Nephron (organoid): ENCODE measurements around the gene MACROD2.

Experiments
- H3K27ac Mint-ChIP-seq, 3 experiments: 2 replicates each; pipeline ENCODE4 v1.8.0; 2020; ENCODE audit warnings: mixed read lengths in 3 of 3, mild to moderate bottlenecking in 2 of 3, moderate library complexity in 1 of 3
- H3K27me3 Mint-ChIP-seq: 2 replicates; pipeline ENCODE4 v1.8.0; 2021; ENCODE audit warnings: low read depth, mild to moderate bottlenecking, moderate library complexity, mixed read lengths
- H3K36me3 Mint-ChIP-seq: 2 replicates; pipeline ENCODE4 v1.8.0; 2020; ENCODE audit warnings: low read depth, mixed read lengths
- H3K4me1 Mint-ChIP-seq: 2 replicates; pipeline ENCODE4 v1.8.0; 2020; ENCODE audit warnings: mixed read lengths
- H3K4me3 Mint-ChIP-seq, 3 experiments: 2 replicates each; pipeline ENCODE4 v1.8.0; 2020; ENCODE audit warnings: mild to moderate bottlenecking in 3 of 3, mixed read lengths in 3 of 3, moderate library complexity in 2 of 3
- H3K9me3 Mint-ChIP-seq: 2 replicates; pipeline ENCODE4 v1.8.0; 2020; ENCODE audit warnings: mixed read lengths
- CTCF ChIP-seq, 3 experiments: fragments of 200-600 bp; sonication (generic); IDR thresholded peaks; one replicate each; pipeline ENCODE4 v1.5.0; 2021; ENCODE audit warnings: antibody characterized with exemption in 3 of 3; ENCODE audit not compliant: unreplicated experiment in 3 of 3

The MACROD2 gene

DNA sequence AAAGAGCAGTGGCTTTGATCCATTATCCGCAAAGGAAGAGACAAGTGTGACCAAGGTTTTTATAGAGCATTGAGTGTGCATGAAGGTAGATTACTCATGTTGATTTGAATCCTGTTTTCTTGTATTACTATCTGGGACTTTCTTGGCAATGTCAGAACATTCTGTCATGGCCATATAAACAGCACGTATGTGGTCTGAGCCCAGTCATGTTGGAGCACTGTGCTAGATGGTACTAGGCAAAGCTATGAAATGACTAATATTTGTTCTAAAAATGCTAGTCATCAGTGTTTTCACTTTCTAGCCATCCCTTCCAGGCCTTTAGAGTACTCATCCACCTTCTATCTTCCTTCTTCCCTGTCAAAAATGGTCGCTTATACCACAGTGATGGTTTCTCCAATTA is 620.7 kb downstream of the MACROD2 start:
- no peaks in the 10 kb centered on the region for H3K9me3 Mint-ChIP-seq
- peaks cover 10% of the 10 kb centered on the region for H3K4me1 Mint-ChIP-seq
- no peak overlapping the region for H3K4me3 Mint-ChIP-seq
- H3K36me3 Mint-ChIP-seq = no peaks in the 10 kb centered on the region
- H3K27ac Mint-ChIP-seq = no peak overlapping the region
- no peak for TF ChIP-seq CTCF (IDR thresholded peaks at IDR 0.05; ENCODE audit: unreplicated experiment in 3 of 3)
- H3K27me3 Mint-ChIP-seq = no peaks in the 10 kb centered on the region

DNA sequence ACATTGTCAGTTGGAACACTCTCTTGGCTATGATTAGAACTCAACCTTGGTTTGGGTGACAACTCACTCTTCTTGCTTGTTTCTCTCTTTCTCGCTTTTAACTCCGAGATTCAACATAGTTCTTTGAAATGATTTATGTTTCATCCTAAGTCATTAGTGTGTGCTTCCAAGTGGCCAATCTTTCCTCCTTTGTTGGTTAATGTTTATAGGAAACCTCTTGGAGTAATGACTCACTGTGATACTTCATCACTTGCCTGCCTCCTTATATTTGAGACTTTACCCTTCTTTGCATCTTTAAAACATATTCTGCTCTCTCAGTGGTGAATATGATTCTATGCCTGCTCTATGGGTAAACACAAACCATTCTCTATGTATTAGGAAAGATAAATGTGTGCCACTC is 621.8 kb downstream of the MACROD2 start:
- Mint-ChIP-seq H3K4me3 (no peak overlapping the region), H3K36me3 (no peaks in the 10 kb centered on the region), H3K27me3 (no peaks in the 10 kb centered on the region), H3K9me3 (no peaks in the 10 kb centered on the region), H3K4me1 (peaks cover 5% of the 10 kb centered on the region), H3K27ac (peak overlapping the region; percentile 43 to 68 (median 56))
- no peak for TF ChIP-seq CTCF (IDR thresholded peaks at IDR 0.05; ENCODE audit: unreplicated experiment in 3 of 3)

DNA sequence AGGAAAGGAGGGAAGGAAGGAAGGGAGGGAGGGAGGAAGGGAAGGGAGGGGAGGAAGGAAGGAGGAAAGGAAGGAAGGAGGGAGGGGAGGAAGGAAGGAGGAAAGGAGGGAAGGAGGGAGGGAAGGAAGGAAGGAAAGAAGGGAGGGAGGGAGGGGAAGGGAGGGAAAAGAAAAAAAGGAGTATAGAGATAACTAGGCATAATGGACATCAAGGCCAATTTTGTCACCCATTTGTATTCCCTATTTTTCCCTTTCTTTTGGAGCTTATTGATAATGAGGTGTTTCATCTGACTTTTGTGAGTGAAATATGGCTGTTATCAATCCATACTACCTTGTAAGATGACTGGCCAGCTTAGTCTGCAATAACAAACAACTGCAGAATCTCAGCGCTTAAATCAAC is 624.1 kb downstream of the MACROD2 start:
- Mint-ChIP-seq H3K4me3 (no peak overlapping the region), H3K9me3 (no peaks in the 10 kb centered on the region), H3K27me3 (no peaks in the 10 kb centered on the region)

GRCh38 chr20:14622796-14623195 is 627.5 kb downstream of the MACROD2 start:
- Mint-ChIP-seq H3K27ac (peak overlapping the region in 1 of 3 experiments; percentile 17), H3K36me3 (no peaks in the 10 kb centered on the region), H3K27me3 (peaks cover 4% of the 10 kb centered on the region), H3K9me3 (no peaks in the 10 kb centered on the region), H3K4me1 (no peaks in the 10 kb centered on the region), H3K4me3 (no peak overlapping the region)
- TF ChIP-seq CTCF (IDR thresholded peaks at IDR 0.05; ENCODE audit: unreplicated experiment in 3 of 3) = no peak

More for the DNA sequence above, 624.1 kb downstream of the MACROD2 start:
- TF ChIP-seq CTCF (IDR thresholded peaks at IDR 0.05; ENCODE audit: unreplicated experiment in 3 of 3) = no peak
- Mint-ChIP-seq H3K36me3 (no peaks in the 10 kb centered on the region), H3K27ac (no peak overlapping the region), H3K4me1 (no peaks in the 10 kb centered on the region)

DNA sequence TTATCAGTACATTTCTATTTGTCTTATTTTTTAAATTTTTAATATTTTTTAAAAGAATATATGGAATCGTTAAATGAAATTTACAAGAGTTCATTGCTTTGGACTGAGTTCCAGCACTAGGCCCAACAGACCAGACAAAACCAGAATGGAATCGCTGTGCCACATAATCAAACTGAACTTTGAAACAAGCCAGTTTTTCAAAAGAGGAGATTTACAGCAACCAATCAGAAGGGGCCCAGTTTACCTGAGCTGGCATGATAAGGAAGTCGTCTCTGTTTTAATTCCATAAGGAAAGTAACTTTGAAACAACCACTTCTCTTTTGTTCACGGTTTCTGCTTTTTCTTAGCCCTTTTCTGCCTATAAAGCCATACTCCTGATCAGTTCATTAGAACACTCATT is 635.7 kb downstream of the MACROD2 start:
- Mint-ChIP-seq H3K36me3 (no peaks in the 10 kb centered on the region), H3K9me3 (no peaks in the 10 kb centered on the region), H3K4me1 (no peaks in the 10 kb centered on the region), H3K27me3 (no peaks in the 10 kb centered on the region), H3K4me3 (no peak overlapping the region), H3K27ac (no peak overlapping the region)
- TF ChIP-seq CTCF (IDR thresholded peaks at IDR 0.05; ENCODE audit: unreplicated experiment in 3 of 3) = no peak

DNA sequence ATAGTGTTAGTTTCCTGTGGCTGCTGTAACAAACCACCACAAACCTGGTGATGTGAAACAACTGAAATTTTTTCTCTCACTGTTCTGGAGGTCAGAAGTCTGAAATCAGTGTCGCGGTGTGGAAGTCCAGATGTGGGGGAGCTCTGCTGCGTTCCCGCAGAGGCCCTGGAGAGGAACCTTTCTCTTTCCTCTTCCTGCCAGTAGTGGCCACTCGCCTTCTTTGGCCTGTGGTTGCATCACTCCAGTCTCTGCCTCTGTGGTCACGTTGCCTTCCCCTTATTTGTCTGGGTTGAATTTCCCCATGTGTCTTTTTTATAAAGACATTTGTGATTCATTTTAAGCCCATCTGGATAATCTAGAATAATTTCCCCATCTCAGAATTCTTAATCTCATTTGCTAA is 637.6 kb downstream of the MACROD2 start:
- Mint-ChIP-seq H3K4me3 (no peak overlapping the region), H3K9me3 (no peaks in the 10 kb centered on the region), H3K36me3 (no peaks in the 10 kb centered on the region), H3K27me3 (no peaks in the 10 kb centered on the region), H3K27ac (no peak overlapping the region), H3K4me1 (peaks cover 13% of the 10 kb centered on the region)
- TF ChIP-seq CTCF (IDR thresholded peaks at IDR 0.05; ENCODE audit: unreplicated experiment in 3 of 3) = no peak
